ENCODE measurements around the gene KRTAP10-9. TPM values are rescaled to one million over a fixed set of nuclear protein-coding genes. Genes with fewer than 3 reads are reported as not detected.
"Not testable (repeated sequence)": the region's sequence is repeated elsewhere in the genome, so short reads cannot be mapped to it uniquely, and the experiment has no call there.

Gene KRTAP10-9
- total RNA-seq, 1 donor from 2014 or later = not detected

GRCh38 chr21:44609193-44609592, 17.7 kb upstream of the KRTAP10-9 start:
- Mint-ChIP-seq H3K9me3 (ENCODE audit: unreplicated experiment) (peaks cover 12% of the 10 kb centered on the region), H3K4me3 (ENCODE audit: unreplicated experiment) (no peak overlapping the region), H3K27me3 (ENCODE audit: unreplicated experiment) (peaks cover 6% of the 10 kb centered on the region), H3K27ac (ENCODE audit: unreplicated experiment) (no peak overlapping the region), H3K4me1 (ENCODE audit: unreplicated experiment) (no peaks in the 10 kb centered on the region), H3K36me3 (ENCODE audit: low read depth, unreplicated experiment) (peaks cover 13% of the 10 kb centered on the region)
- DNase-seq (ENCODE audit: low spot score) = no peak
- TF ChIP-seq CTCF (IDR thresholded peaks at IDR 0.05; ENCODE audit: unreplicated experiment) = no peak

GRCh38 chr21:44610157-44610843, 16.6 kb upstream of the KRTAP10-9 start:
- H3K4me1 Mint-ChIP-seq (ENCODE audit: unreplicated experiment); DNase-seq (ENCODE audit: low spot score): not testable (repeated sequence)

GRCh38 chr21:44611551-44611950, 15.3 kb upstream of the KRTAP10-9 start:
- Mint-ChIP-seq H3K4me3 (ENCODE audit: unreplicated experiment) (no peak overlapping the region), H3K4me1 (ENCODE audit: unreplicated experiment) (no peaks in the 10 kb centered on the region), H3K27ac (ENCODE audit: unreplicated experiment) (no peak overlapping the region), H3K36me3 (ENCODE audit: low read depth, unreplicated experiment) (peaks cover 13% of the 10 kb centered on the region), H3K27me3 (ENCODE audit: unreplicated experiment) (peaks cover 5% of the 10 kb centered on the region), H3K9me3 (ENCODE audit: unreplicated experiment) (peaks cover 12% of the 10 kb centered on the region)
- DNase-seq (ENCODE audit: low spot score) = no peak
- no peak for TF ChIP-seq CTCF (IDR thresholded peaks at IDR 0.05; ENCODE audit: unreplicated experiment)

More at GRCh38 chr21:44610157-44610843, 16.6 kb upstream of the KRTAP10-9 start:
- H3K36me3 Mint-ChIP-seq (ENCODE audit: low read depth, unreplicated experiment) = peaks cover 13% of the 10 kb centered on the region
- peaks cover 12% of the 10 kb centered on the region for H3K9me3 Mint-ChIP-seq (ENCODE audit: unreplicated experiment)
- not testable (repeated sequence) for H3K27me3 Mint-ChIP-seq (ENCODE audit: unreplicated experiment); H3K4me3 Mint-ChIP-seq (ENCODE audit: unreplicated experiment); H3K27ac Mint-ChIP-seq (ENCODE audit: unreplicated experiment)

GRCh38 chr21:44612029-44612486, 14.8 kb upstream of the KRTAP10-9 start, which contains the start of gene KRTAP10-8:
KRTAP10-8 (plus strand) TSS chr21:44612079; CDS start chr21:44612101, 22 bp downstream.
- Mint-ChIP-seq H3K4me1 (ENCODE audit: unreplicated experiment) (no peaks in the 10 kb centered on the region), H3K36me3 (ENCODE audit: low read depth, unreplicated experiment) (peaks cover 13% of the 10 kb centered on the region), H3K27me3 (ENCODE audit: unreplicated experiment) (peaks cover 4% of the 10 kb centered on the region), H3K4me3 (ENCODE audit: unreplicated experiment) (no peak within 1 kb of the TSS), H3K27ac (ENCODE audit: unreplicated experiment) (peak within 1 kb of the TSS; percentile 37), H3K9me3 (ENCODE audit: unreplicated experiment) (peaks cover 12% of the 10 kb centered on the region)
- DNase-seq (ENCODE audit: low spot score) = no peak
- no peak for TF ChIP-seq CTCF (IDR thresholded peaks at IDR 0.05; ENCODE audit: unreplicated experiment)

GRCh38 chr21:44612669-44613229, 14.1 kb upstream of the KRTAP10-9 start:
- Mint-ChIP-seq H3K9me3 (ENCODE audit: unreplicated experiment) (peaks cover 12% of the 10 kb centered on the region), H3K36me3 (ENCODE audit: low read depth, unreplicated experiment) (peaks cover 13% of the 10 kb centered on the region), H3K4me1 (ENCODE audit: unreplicated experiment) (no peaks in the 10 kb centered on the region), H3K27me3 (ENCODE audit: unreplicated experiment) (peaks cover 4% of the 10 kb centered on the region), H3K27ac (ENCODE audit: unreplicated experiment) (no peak overlapping the region), H3K4me3 (ENCODE audit: unreplicated experiment) (no peak overlapping the region)
- DNase-seq (ENCODE audit: low spot score) = no peak
- TF ChIP-seq CTCF (IDR thresholded peaks at IDR 0.05; ENCODE audit: unreplicated experiment) = no peak
